Liver (tissue), 3 donors: Measurements from ENCODE around the gene TIAM2.

Experiments
- EGR1 ChIP-seq, 2 donors: IDR thresholded peaks; 2 replicates each; pipeline ENCODE4 v1.6.1; 2016 to 2018; ENCODE audit warnings: antibody characterized with exemption in 2 of 2, low read depth in 2 of 2
- FOXA1 ChIP-seq: IDR thresholded peaks from 2 replicates; pipeline ENCODE4 v1.6.1; 2016; ENCODE audit warnings: antibody characterized with exemption
- FOXA2 ChIP-seq: IDR thresholded peaks from 2 replicates; pipeline ENCODE4 v1.6.1; 2016; ENCODE audit warnings: antibody characterized with exemption
- HNF4G ChIP-seq: IDR thresholded peaks from 2 replicates; pipeline ENCODE4 v1.6.1; 2016; ENCODE audit warnings: antibody characterized with exemption
- JUND ChIP-seq, 2 donors: IDR thresholded peaks; 2 replicates each; pipeline ENCODE4 v1.6.1; 2016; ENCODE audit warnings: antibody characterized with exemption in 2 of 2
- RAD21 ChIP-seq, 2 donors: IDR thresholded peaks; 2 replicates each; pipeline ENCODE4 v1.6.1; 2016; ENCODE audit warnings: antibody characterized with exemption in 2 of 2, mild to moderate bottlenecking in 2 of 2
- RXRA ChIP-seq, 2 donors: IDR thresholded peaks; 2 replicates each; pipeline ENCODE4 v1.6.1; 2017 to 2018; ENCODE audit warnings: antibody characterized with exemption in 2 of 2, mild to moderate bottlenecking in 1 of 2
- SP1 ChIP-seq: IDR thresholded peaks from 2 replicates; pipeline ENCODE4 v1.6.1; 2018; ENCODE audit warnings: antibody characterized with exemption, mild to moderate bottlenecking
- TF ChIP-seq, protein P1 (sequence below): fragments of 150-350 bp; IDR thresholded peaks from 2 replicates; pipeline ENCODE4 v1.5.1; 2017; ENCODE audit warnings: improper control_type of control experiment, low read depth, low read length; ENCODE audit not compliant: missing input control
- TF ChIP-seq, protein P2 (sequence below): IDR thresholded peaks from 2 replicates; pipeline ENCODE4 v1.6.1; 2016; ENCODE audit warnings: antibody characterized with exemption
- TF ChIP-seq, protein P3 (sequence below): IDR thresholded peaks from 2 replicates; pipeline ENCODE4 v1.6.1; 2016; ENCODE audit warnings: antibody characterized with exemption, mild to moderate bottlenecking
- donor health status: healthy.
- donor health status: healthy.

DNA sequence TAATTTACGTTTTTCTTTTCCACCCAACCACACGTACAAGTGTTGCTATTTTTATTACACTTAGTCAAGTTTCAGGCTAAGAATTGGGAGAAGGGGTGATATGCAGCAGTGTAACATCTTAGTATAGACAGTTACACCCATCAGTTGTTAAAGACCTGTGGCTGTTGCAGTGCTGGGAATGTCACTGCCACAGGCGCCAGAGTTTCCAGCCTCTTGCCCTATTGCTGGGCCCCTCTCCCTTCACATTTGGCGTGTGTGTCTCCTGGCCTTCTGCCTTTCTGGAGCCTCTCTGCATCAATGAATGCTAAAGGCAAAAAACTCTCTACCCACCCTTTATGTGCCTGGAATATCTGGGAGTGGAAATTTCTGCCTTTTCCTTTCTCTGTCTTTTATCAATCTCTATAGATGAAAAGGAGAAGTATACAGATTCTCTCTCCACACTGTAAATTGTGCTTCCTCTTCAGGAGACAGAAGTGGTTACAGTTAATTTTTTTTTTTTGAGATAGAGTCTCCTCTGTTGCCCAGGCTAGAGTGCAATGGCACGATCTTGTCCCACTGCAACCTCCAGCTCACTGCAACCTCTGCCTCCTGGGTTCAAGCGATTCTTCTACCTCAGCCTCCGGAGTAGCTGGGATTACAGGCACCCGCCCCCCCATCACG is 73.0 kb downstream of the TIAM2 start:
- TF ChIP-seq, protein P1, sequence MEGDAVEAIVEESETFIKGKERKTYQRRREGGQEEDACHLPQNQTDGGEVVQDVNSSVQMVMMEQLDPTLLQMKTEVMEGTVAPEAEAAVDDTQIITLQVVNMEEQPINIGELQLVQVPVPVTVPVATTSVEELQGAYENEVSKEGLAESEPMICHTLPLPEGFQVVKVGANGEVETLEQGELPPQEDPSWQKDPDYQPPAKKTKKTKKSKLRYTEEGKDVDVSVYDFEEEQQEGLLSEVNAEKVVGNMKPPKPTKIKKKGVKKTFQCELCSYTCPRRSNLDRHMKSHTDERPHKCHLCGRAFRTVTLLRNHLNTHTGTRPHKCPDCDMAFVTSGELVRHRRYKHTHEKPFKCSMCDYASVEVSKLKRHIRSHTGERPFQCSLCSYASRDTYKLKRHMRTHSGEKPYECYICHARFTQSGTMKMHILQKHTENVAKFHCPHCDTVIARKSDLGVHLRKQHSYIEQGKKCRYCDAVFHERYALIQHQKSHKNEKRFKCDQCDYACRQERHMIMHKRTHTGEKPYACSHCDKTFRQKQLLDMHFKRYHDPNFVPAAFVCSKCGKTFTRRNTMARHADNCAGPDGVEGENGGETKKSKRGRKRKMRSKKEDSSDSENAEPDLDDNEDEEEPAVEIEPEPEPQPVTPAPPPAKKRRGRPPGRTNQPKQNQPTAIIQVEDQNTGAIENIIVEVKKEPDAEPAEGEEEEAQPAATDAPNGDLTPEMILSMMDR, result no peak
- TF ChIP-seq HNF4G (no peak), RXRA (IDR thresholded peaks at IDR 0.05) (no peak), FOXA2 (no peak), SP1 (no peak), EGR1 (IDR thresholded peaks at IDR 0.05; ENCODE audit: low read depth in 2 of 2) (no peak), JUND (IDR thresholded peaks at IDR 0.05) (no peak), FOXA1 (no peak), RAD21 (IDR thresholded peaks at IDR 0.05) (no peak)
- TF ChIP-seq, protein P2, sequence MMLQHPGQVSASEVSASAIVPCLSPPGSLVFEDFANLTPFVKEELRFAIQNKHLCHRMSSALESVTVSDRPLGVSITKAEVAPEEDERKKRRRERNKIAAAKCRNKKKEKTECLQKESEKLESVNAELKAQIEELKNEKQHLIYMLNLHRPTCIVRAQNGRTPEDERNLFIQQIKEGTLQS, result no peak
- TF ChIP-seq, protein P3, sequence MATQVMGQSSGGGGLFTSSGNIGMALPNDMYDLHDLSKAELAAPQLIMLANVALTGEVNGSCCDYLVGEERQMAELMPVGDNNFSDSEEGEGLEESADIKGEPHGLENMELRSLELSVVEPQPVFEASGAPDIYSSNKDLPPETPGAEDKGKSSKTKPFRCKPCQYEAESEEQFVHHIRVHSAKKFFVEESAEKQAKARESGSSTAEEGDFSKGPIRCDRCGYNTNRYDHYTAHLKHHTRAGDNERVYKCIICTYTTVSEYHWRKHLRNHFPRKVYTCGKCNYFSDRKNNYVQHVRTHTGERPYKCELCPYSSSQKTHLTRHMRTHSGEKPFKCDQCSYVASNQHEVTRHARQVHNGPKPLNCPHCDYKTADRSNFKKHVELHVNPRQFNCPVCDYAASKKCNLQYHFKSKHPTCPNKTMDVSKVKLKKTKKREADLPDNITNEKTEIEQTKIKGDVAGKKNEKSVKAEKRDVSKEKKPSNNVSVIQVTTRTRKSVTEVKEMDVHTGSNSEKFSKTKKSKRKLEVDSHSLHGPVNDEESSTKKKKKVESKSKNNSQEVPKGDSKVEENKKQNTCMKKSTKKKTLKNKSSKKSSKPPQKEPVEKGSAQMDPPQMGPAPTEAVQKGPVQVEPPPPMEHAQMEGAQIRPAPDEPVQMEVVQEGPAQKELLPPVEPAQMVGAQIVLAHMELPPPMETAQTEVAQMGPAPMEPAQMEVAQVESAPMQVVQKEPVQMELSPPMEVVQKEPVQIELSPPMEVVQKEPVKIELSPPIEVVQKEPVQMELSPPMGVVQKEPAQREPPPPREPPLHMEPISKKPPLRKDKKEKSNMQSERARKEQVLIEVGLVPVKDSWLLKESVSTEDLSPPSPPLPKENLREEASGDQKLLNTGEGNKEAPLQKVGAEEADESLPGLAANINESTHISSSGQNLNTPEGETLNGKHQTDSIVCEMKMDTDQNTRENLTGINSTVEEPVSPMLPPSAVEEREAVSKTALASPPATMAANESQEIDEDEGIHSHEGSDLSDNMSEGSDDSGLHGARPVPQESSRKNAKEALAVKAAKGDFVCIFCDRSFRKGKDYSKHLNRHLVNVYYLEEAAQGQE, result no peak
